Body of pancreas (tissue), 4 donors: ENCODE results near the gene ZNF133. TPM values are rescaled to one million over a fixed set of nuclear protein-coding genes. Genes with fewer than 3 reads are reported as not detected.
A peak's percentile ranks its signal among the peaks of the same experiment; 100 is the strongest.

ENCODE experiments used
- ATAC-seq: fragments of 150-250 bp; one replicate; pipeline ENCODE4 v1.9.1; 2016
- DNase-seq, 4 donors: peaks; one replicate each; pipeline ENCODE4 v3.0.0-alpha.2; 2019
- H3K27ac ChIP-seq, 4 donors: fragments of 200-600 bp; sonication (generic); 1 replicate in 3 of 4; 2 replicates in 1 of 4; pipeline versions ENCODE4 v1.5.1 to v1.6.1; 2016 to 2019; ENCODE audit warnings: mild to moderate bottlenecking in 1 of 4, mixed read lengths in 1 of 4, moderate library complexity in 1 of 4
- H3K27me3 ChIP-seq, 2 donors: fragments of 200-600 bp; sonication (generic); one replicate each; pipeline ENCODE4 v1.6.0; 2016; ENCODE audit warnings: mild to moderate bottlenecking in 1 of 2
- H3K36me3 ChIP-seq, 2 donors: fragments of 200-600 bp; sonication (generic); replicated peaks in 1 of 2; 2 replicates each; pipeline ENCODE4 v1.5.1; 2016; ENCODE audit warnings: low read depth in 2 of 2; ENCODE audit not compliant: insufficient read depth in 1 of 2
- H3K4me1 ChIP-seq: fragments of 200-600 bp; sonication (generic); one replicate; pipeline ENCODE4 v1.6.0; 2016
- H3K4me3 ChIP-seq, 2 donors: fragments of 200-600 bp; sonication (generic); 1 replicate in 1 of 2; 2 replicates in 1 of 2; pipeline ENCODE4 v1.5.1; 2016 to 2019
- H3K9me3 ChIP-seq, 3 donors: fragments of 200-600 bp; sonication (generic); 1 replicate in 2 of 3; 2 replicates in 1 of 3; pipeline ENCODE4 v1.5.1; 2016
- POLR2A ChIP-seq, 3 donors: fragments of 450-650 bp; IDR thresholded peaks; one replicate each; pipeline ENCODE4 v1.6.1; 2016; ENCODE audit warnings: antibody characterized with exemption in 3 of 3, mild to moderate bottlenecking in 2 of 3
- WGBS, 2 donors: methylation state at CpG; one replicate each; pipeline ENCODE4 v1.1.5; 2017; 5-methylcytosine and 5-hydroxymethylcytosine counted together
- intact Hi-C: fragments of 100-400 bp; cut with DNase I; formaldehyde crosslinking; loops from one replicate; pipeline ENCODE4 v1.15.1; 2023
- total RNA-seq, 2 donors: library from RNA; depleted of rRNA; stranded (reverse); fragments of >200 nt; gene quantifications; one replicate each; pipeline ENCODE4 v1.1.0, GENCODE V29; 2016
- TF ChIP-seq, protein P1 (sequence below), 7 experiments: fragments of 450-650 bp in 4 of 7; fragments of 200-600 bp in 3 of 7; sonication (generic) in 3 of 7; IDR thresholded peaks; one replicate each; pipeline ENCODE4 v1.5.1; 2016 to 2019; ENCODE audit warnings: antibody characterized with exemption in 7 of 7

The ZNF133 gene
- total RNA-seq, 2 donors from 2014 or later: 10.9 to 22.7 TPM

DNA sequence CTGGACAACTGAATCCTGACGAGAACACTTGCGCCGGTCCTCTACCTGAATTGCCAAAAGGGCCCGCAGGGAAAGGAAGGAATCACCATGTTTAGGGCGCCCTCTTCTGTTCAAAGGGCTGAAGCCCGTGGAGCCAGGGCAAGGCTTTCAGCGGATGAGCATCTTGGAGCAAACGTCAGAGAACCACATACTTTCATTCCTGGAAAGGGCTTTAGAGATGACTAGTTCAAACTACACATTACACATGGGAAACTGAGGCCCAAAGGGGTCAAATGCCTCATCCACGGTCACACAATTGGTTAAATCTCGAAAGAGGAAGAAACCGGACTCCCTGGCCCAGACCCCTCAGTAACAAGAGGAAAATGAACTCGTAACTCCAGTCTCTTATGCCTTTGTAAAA is 11.5 kb upstream of the ZNF133 start:
- ATAC-seq: peak; percentile 73
- no peaks in the 10 kb centered on the region for H3K36me3 ChIP-seq
- no peaks in the 10 kb centered on the region for H3K4me1 ChIP-seq
- no peak overlapping the region for H3K4me3 ChIP-seq
- no peak overlapping the region for H3K27ac ChIP-seq
- intact Hi-C loops: no loop called here
- 5 to 9% methylated on average over 12 of the region's 12 CpGs for WGBS, 2 donors
- TF ChIP-seq, protein P1, sequence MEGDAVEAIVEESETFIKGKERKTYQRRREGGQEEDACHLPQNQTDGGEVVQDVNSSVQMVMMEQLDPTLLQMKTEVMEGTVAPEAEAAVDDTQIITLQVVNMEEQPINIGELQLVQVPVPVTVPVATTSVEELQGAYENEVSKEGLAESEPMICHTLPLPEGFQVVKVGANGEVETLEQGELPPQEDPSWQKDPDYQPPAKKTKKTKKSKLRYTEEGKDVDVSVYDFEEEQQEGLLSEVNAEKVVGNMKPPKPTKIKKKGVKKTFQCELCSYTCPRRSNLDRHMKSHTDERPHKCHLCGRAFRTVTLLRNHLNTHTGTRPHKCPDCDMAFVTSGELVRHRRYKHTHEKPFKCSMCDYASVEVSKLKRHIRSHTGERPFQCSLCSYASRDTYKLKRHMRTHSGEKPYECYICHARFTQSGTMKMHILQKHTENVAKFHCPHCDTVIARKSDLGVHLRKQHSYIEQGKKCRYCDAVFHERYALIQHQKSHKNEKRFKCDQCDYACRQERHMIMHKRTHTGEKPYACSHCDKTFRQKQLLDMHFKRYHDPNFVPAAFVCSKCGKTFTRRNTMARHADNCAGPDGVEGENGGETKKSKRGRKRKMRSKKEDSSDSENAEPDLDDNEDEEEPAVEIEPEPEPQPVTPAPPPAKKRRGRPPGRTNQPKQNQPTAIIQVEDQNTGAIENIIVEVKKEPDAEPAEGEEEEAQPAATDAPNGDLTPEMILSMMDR (IDR thresholded peaks at IDR 0.05): peak; percentile 38 to 75 (median 72)
- TF ChIP-seq POLR2A (IDR thresholded peaks at IDR 0.05): no peak
- DNase-seq: peak; percentile 72 to 77 (median 74)
- H3K9me3 ChIP-seq: no peaks in the 10 kb centered on the region
- H3K27me3 ChIP-seq: peaks cover 0 to 4% of the 10 kb centered on the region in 2 donors

DNA sequence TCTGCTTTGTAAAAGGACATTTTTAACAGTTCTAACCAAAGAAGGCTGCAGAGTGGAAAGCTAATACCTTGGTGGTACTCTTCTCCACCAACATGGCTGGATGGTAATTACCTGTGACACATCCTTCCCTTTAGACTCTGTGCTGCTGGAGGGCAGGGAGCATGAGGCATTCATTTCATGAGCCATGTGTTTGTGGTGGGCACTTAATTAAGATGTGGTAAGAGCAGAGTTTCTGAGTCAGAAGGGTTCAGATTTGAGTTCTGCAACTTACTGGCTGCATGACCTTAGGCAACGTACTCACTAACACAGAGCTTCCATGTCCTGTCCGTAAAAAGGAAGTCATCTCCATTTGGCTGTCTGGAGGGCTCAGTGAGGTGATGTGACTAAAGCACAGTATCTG is 9.1 kb upstream of the ZNF133 start:
- no peak overlapping the region for H3K4me3 ChIP-seq
- TF ChIP-seq POLR2A (IDR thresholded peaks at IDR 0.05): no peak
- TF ChIP-seq, protein P1 (IDR thresholded peaks at IDR 0.05): no peak
- intact Hi-C loops: no loop called here
- H3K36me3 ChIP-seq: no peaks in the 10 kb centered on the region
- 51 to 62% methylated on average over 2 of the region's 2 CpGs for WGBS, 2 donors
- DNase-seq (no peak), ATAC-seq (no peak)
- peaks cover 0 to 2% (median 0%) of the 10 kb centered on the region in 3 donors for H3K9me3 ChIP-seq
- H3K27me3 ChIP-seq: peaks cover 0 to 4% of the 10 kb centered on the region in 2 donors
- no peaks in the 10 kb centered on the region for H3K4me1 ChIP-seq
- H3K27ac ChIP-seq: no peak overlapping the region

DNA sequence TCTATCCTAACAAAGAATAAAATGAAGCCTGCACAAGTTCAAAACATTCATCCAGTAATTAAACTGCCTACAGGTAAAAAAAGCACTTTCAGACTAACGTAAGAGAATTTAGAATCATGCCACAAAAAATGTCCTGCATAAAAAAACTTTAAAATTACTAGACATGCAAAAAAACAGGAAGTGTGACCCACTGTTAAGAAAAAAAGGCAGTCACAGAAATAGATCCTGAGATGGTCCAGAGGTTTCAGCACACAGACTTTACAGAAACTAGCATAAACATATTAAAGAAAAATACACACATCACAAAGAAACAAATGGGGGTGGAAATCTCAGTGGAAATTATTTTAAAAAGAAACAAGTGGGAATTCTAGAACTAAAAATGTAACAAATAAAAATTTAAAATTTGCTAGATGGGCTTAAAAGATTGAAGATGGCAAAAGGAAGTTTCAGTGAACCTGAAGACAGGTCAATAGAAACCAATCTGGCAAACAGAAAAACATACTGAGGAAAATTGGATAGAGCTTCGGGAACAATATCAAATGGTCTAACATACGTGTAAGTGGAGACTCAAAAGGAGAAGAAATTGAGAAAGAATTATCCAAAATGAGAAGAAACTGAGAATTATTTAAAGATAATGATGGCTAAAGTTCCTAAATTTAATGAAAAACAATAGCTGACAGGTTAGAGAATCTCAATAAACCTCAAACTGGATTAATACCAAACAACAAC is 3.4 kb upstream of the ZNF133 start:
- Histone ChIP-seq H3K27ac (no peak overlapping the region), H3K4me3 (no peak overlapping the region), H3K9me3 (peaks cover 0 to 15% (median 0%) of the 10 kb centered on the region in 3 donors), H3K4me1 (peaks cover 16% of the 10 kb centered on the region), H3K27me3 (peaks cover 0 to 4% of the 10 kb centered on the region in 2 donors), H3K36me3 (no peaks in the 10 kb centered on the region)
- WGBS, 2 donors: 52 to 67% methylated on average over 3 of the region's 3 CpGs
- intact Hi-C loops: no loop called here
- ATAC-seq (no peak), DNase-seq (no peak)
- no peak for TF ChIP-seq POLR2A (IDR thresholded peaks at IDR 0.05)

DNA sequence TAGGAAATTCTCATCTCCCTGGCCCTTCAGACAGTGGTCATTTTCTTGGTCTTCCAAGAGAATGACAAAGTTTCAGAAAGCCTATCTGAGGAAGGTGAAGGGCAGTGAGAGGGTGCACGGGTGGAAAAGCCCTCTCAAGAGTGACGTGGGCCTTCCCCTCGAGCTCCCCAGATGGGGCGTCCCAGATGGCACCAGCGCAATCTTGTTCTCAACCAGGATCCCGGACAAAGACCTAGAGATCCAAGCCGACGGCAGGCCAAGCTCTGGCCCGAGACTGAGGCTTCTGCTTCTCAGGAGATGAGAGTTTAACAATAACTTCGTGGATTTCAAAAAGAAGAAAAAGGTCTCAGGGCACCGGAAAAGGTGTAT is 797 bp upstream of the ZNF133 start:
- DNase-seq (peak in 2 of 4 donors; percentile 16 to 32), ATAC-seq (peak; percentile 1)
- peaks cover 0 to 15% (median 0%) of the 10 kb centered on the region in 3 donors for H3K9me3 ChIP-seq
- peaks cover 0 to 3% of the 10 kb centered on the region in 2 donors for H3K36me3 ChIP-seq
- peaks cover 16% of the 10 kb centered on the region for H3K4me1 ChIP-seq
- no peaks in the 10 kb centered on the region for H3K27me3 ChIP-seq
- peak overlapping the region; percentile 58 to 97 for H3K4me3 ChIP-seq
- intact Hi-C loops: no loop called here
- peak overlapping the region; percentile 93 to 96 (median 94) for H3K27ac ChIP-seq
- no peak for TF ChIP-seq POLR2A (IDR thresholded peaks at IDR 0.05)
- TF ChIP-seq, protein P1 (IDR thresholded peaks at IDR 0.05): no peak
- 5 to 9% methylated on average over 11 of the region's 11 CpGs for WGBS, 2 donors

DNA sequence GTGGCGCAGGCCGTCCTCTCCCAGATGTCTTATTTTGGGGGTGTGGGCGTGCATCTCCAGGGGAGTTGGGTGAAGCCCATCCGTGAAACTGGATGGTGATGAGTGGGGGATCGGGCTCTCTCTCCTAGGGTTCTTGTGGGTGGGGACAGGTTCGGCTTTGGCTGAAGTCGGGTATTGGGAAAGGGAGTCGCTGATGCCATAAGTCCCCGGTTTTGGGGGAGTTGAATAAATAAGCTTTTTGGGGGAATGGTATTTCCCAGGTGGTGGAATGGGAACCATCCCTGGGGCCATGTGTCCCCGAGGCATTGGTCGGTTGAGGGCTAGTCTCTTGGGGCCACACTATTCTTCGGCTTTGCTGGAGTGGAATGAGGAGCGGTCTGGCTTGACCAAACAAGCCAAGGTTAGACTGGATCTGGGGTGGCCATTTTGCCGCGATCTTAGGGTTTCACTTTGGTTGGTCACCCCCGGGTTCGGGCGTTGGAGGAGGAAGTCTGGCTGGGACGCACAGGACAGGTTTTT is 481 bp downstream of the ZNF133 start:
- Histone ChIP-seq H3K4me3 (peak overlapping the region; percentile 58 to 97), H3K27ac (peak overlapping the region; percentile 93 to 96 (median 94)), H3K4me1 (peaks cover 16% of the 10 kb centered on the region), H3K36me3 (peaks cover 0 to 3% of the 10 kb centered on the region in 2 donors), H3K27me3 (no peaks in the 10 kb centered on the region), H3K9me3 (peaks cover 0 to 15% (median 0%) of the 10 kb centered on the region in 3 donors)
- no peak for DNase-seq
- no peak for ATAC-seq
- intact Hi-C loops: no loop called here
- 3% methylated on average over 18 to 19 of the region's 19 CpGs for WGBS, 2 donors
- TF ChIP-seq, protein P1 (IDR thresholded peaks at IDR 0.05): no peak
- no peak for TF ChIP-seq POLR2A (IDR thresholded peaks at IDR 0.05)
